Stimulated activated CD8-positive, alpha-beta memory T cell treated with anti-CD3 and anti-CD28 coated beads, Interleukin-4, amount 100 ng/mL, for 4 hours (primary cell): ENCODE measurements around the gene COA1.
A peak's percentile ranks its signal among the peaks of the same experiment; 100 is the strongest.
"Not testable (repeated sequence)": the region's sequence is repeated elsewhere in the genome, so short reads cannot be mapped to it uniquely, and the experiment has no call there.

Experiments used
- DNase-seq, 2 donors: peaks; one replicate each; pipeline ENCODE4 v3.0.0-alpha.2; 2020; ENCODE audit warnings: low read depth in 2 of 2, low spot score in 1 of 2

The COA1 gene

DNA sequence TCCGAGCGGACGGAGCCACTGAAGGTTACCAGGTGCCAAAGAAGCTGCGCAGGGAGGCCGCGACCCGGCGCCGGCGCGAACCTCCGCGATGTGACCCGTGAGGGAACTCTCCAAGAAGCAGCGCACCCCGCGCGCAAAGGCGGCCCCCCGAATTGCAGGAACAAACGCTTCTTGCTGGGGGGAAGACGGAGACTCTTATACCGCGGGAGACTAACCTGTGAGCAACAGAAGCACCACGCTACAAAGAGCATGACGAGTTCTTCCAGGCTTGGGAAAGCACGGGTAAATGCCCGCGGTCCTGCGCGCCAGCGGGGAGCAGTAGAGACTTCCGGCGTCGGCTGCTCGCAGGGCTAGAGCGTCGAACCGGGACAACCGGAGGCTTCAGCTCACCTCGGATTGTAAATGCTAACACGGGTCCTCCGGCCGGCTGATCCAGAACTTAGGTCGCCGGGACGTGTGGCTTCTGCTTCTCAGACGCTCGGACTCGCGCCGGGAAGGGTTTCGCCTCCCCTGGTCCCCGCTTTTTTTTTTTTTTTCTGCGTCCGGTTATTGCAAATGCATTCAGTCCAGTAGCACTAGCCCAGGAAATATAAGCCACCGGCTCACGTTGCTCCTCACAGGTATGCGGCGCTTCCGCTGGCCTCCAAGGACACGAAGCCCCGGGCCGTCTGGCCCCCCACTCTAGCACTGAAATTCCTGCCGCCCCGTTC, at the start of gene COA1:
COA1 (minus strand) TSS at position 310 of the 710 bp plus-strand sequence. CDS start 80,909 bp downstream, outside the sequence.
- DNase-seq = peak; percentile 58 to 61

DNA sequence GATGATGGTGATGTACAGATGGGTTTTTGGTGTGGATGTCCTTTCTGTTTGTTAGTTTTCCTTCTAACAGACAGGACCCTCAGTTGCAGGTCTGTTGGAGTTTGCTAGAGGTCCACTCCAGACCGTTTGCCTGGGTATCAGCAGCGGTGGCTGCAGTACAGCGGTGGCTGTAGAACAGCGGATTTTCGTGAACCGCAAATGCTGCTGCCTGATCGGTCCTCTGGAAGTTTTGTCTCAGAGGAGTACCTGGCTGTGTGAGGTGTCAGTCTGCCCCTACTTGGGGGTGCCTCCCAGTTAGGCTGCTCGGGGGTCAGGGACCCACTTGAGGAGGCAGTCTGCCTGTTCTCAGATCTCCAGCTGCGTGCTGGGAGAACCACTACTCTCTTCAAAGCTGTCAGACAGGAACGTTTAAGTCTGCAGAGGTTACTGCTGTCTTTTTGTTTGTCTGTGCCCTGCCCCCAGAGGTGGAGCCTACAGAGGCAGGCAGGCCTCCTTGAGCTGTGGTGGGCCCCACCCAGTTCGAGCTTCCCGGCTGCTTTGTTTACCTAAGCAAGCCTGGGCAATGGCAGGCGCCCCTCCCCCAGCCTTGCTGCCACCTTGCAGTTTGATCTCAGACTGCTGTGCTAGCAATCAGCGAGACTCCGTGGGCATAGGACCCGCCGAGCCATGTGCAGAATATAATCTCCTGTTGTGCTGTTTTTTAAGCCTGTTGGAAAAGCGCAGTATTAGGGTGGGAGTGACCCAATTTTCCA, 49.1 kb upstream of the COA1 start:
- not testable (repeated sequence) for DNase-seq

GRCh38 chr7:43775255-43775654, 45.9 kb upstream of the COA1 start:
- not testable (repeated sequence) for DNase-seq

- not testable (repeated sequence) for DNase-seq
Measured at GRCh38 chr7:43773268-43773667, 43.9 kb upstream of the COA1 start.

- no peak for DNase-seq
Measured at GRCh38 chr7:43771573-43771972, 42.2 kb upstream of the COA1 start.

GRCh38 chr7:43771128-43771527, 41.8 kb upstream of the COA1 start:
- no peak for DNase-seq

GRCh38 chr7:43769791-43770465, 40.6 kb upstream of the COA1 start:
- DNase-seq = no peak

DNA sequence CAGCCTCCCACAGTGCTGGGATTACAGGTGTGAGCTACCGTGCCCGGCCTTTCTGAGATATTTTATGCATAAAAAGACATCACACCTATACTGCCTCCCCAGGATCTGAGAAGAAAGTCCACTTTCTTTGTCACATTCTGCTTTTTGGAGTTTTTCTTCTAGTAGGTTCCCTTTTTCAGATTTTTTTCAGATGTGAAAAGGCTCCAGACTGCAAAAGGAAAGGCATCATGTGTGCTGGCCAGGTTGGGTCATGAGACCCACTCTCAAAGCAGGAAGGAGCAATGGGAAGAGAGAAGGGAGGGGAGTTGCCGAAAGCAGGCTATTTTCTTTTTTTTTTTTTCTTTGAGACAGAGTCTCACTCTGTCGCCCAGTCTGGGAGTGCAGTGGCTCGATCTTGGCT, 40.0 kb upstream of the COA1 start:
- no peak for DNase-seq

- DNase-seq = no peak
Measured at GRCh38 chr7:43768887-43769272, 39.6 kb upstream of the COA1 start.

- DNase-seq = no peak
Measured at GRCh38 chr7:43768201-43768886, 39.0 kb upstream of the COA1 start.

DNA sequence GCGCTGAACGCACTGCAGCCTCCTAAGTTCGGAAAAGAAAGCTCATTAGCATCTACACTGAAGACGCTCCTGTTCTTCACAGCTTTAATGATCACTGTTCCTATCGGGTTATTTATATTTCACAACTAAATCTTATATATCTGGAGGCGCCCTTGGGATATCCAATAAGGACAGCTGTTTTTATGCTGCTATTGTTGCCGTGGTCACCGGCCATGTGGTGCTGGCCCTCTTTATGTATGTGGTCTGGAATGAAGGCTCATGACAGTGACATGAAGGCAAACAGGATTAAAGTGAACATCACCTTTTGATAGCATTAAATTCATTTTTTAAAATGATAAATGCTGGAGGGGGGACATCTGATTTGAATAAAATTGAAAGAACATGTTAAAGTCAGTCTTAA, 38.0 kb upstream of the COA1 start:
- DNase-seq = no peak

- no peak for DNase-seq
Measured at GRCh38 chr7:43766564-43766963, 37.2 kb upstream of the COA1 start.

DNA sequence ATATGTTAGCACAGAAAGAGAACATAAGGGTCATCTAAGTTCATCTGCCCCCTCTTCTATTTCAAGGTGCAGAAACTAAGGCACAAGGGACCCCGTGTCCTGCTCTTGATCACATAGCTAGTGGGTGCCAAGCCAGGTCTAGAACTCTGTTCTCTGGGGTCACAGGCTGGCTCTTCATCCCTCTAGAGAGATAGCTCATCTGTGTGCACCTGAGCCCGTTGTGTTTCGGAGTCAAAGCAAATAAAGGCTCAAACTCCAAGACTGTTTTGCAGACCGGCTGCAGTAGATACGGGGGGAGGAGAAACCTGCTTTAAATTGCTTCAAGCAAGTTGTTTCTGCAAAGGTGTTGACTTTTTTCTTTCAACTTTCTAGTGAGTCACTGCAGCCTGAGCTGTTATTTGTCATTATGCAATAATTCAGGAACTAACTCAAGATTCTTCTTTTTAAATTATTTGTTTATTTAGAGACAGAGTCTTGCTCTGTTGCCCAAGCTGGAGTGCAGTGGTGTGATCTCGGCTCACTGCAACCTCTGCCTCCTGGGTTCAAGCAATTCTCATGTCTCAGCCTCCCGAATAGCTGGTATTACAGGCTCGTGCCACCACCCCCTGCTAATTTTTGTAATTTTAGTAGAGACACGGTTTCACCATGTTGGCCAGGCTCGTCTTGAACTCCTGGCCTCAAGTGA, 35.6 kb upstream of the COA1 start:
- no peak for DNase-seq

GRCh38 chr7:43764039-43764761, 34.9 kb upstream of the COA1 start:
- DNase-seq = peak in 1 of 2 donors; percentile 15

GRCh38 chr7:43763183-43763582, 33.9 kb upstream of the COA1 start:
- no peak for DNase-seq

GRCh38 chr7:43761938-43762692, 32.8 kb upstream of the COA1 start:
- DNase-seq = no peak

- no peak for DNase-seq
Measured at GRCh38 chr7:43761382-43761781, 32.1 kb upstream of the COA1 start.

DNA sequence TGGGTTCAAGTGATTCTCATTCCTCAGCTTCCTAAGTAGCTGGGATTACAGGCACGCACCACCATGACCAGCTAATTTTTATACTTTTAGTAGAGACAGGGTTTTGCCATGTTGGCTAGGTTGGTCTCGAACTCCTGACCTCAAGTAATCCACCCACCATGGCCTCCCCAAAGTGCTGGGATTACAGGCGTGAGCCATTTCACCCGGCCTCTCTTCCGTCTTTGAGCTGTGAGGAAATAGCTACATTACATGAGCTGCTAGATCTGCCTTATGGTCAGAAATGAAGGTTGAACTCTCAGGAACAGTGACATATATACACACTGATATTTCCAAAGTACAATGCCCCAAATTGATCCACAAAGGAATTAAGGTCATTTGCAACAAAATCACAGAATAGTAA, 31.5 kb upstream of the COA1 start:
- no peak for DNase-seq
